PC-9 (cell line): ENCODE results near the gene SLC8A1. TPM values are rescaled to one million over a fixed set of nuclear protein-coding genes. Genes with fewer than 3 reads are reported as not detected.

Experiments
- BruUV-seq: library from RNA; stranded (reverse); fragments of 400-500 nt; replicated peaks from 2 replicates; lab custom pipeline; 2021; lab: Mats Ljungman, UMichigan
- CTCF ChIA-PET: fragments of 300-600 bp; sonication (Branson Sonifier 250); formaldehyde crosslinking; loops from one replicate; lab custom pipeline; 2022; ENCODE audit warnings: antibody characterized with exemption; lab: Charles Lee
- POLR2A ChIA-PET: fragments of 300-600 bp; sonication (Branson Sonifier 250); formaldehyde crosslinking; loops from one replicate; lab custom pipeline; 2022; ENCODE audit warnings: antibody characterized with exemption; ENCODE audit not compliant: unreplicated experiment; lab: Charles Lee
- DNase-seq, 2 experiments: peaks; one replicate each; pipeline versions ENCODE4 v3.0.0 to v3.0.0-alpha.2; 2015 to 2022; ENCODE audit warnings: mixed read lengths in 1 of 2
- H2AFZ ChIP-seq: fragments of 200-600 bp; sonication (generic); 2 replicates; pipeline ENCODE4 v1.8.1; 2017; ENCODE audit warnings: antibody characterized with exemption
- H3F3A ChIP-seq: fragments of 200-600 bp; sonication (generic); 2 replicates; pipeline ENCODE4 v1.8.1; 2017; ENCODE audit warnings: antibody characterized with exemption, mild to moderate bottlenecking, low read depth; ENCODE audit not compliant: insufficient read depth
- H3K27ac ChIP-seq: fragments of 200-600 bp; sonication (generic); 2 replicates; pipeline ENCODE4 v1.6.1; 2016; ENCODE audit warnings: mixed run types
- H3K27me3 ChIP-seq: fragments of 200-600 bp; sonication (generic); 2 replicates; pipeline ENCODE4 v1.6.1; 2016; ENCODE audit warnings: low read depth, mixed run types; ENCODE audit not compliant: insufficient read depth
- H3K36me3 ChIP-seq: fragments of 200-600 bp; sonication (generic); 2 replicates; pipeline ENCODE4 v1.6.1; 2016; ENCODE audit warnings: low read depth, mixed run types
- H3K4me1 ChIP-seq: fragments of 200-600 bp; sonication (generic); replicated peaks from 2 replicates; pipeline ENCODE4 v1.6.1; 2016; ENCODE audit warnings: mixed run types; ENCODE audit not compliant: insufficient read depth
- H3K4me2 ChIP-seq: fragments of 200-600 bp; sonication (generic); 2 replicates; pipeline ENCODE4 v1.6.1; 2017; ENCODE audit warnings: mixed run types
- H3K4me3 ChIP-seq: fragments of 200-600 bp; sonication (generic); 2 replicates; pipeline ENCODE4 v1.6.1; 2016; ENCODE audit warnings: mixed run types
- H3K79me2 ChIP-seq: fragments of 200-600 bp; sonication (generic); 2 replicates; pipeline ENCODE4 v1.6.1; 2017; ENCODE audit warnings: low read depth, mixed run types
- H3K9me2 ChIP-seq: fragments of 200-600 bp; sonication (generic); 2 replicates; pipeline ENCODE4 v1.8.1; 2017; ENCODE audit warnings: mild to moderate bottlenecking; ENCODE audit not compliant: insufficient read depth
- H3K9me3 ChIP-seq: fragments of 200-600 bp; sonication (generic); 2 replicates; pipeline ENCODE4 v1.8.1; 2016; ENCODE audit warnings: low read depth; ENCODE audit not compliant: insufficient read depth
- H4K20me1 ChIP-seq: fragments of 200-600 bp; sonication (generic); 2 replicates; pipeline ENCODE4 v1.8.1; 2017; ENCODE audit not compliant: insufficient read depth
- CTCF ChIP-seq: fragments of 200-600 bp; sonication (generic); conservative IDR thresholded peaks from 2 replicates; pipeline ENCODE4 v1.6.1; 2017; ENCODE audit warnings: mixed run types, antibody characterized with exemption, mild to moderate bottlenecking, moderate library complexity
- EZH2 ChIP-seq: fragments of 200-600 bp; sonication (generic); IDR thresholded peaks from 2 replicates; pipeline ENCODE4 v1.8.0; 2017; ENCODE audit warnings: antibody characterized with exemption, low read depth
- intact Hi-C: fragments of 100-400 bp; cut with micrococcal nuclease; formaldehyde crosslinking; loops from one replicate; pipeline ENCODE4 v1.10.0; 2022; ENCODE audit not compliant: unreplicated experiment
- total RNA-seq: library from RNA; stranded (reverse); gene quantifications from 2 replicates; pipeline ENCODE4 v1.2.3, GENCODE V29; 2021

Gene SLC8A1
- total RNA-seq, 1 experiment from 2014 or later, result 13.5 TPM

- intact Hi-C loops, result no loop called here
- Histone ChIP-seq H3K27me3 (peaks cover 4% of the 10 kb centered on the region; the same call in 1 of the 2 replicates), H4K20me1 (no peaks in the 10 kb centered on the region), H3K4me1 (no peaks in the 10 kb centered on the region), H2AFZ (no peak overlapping the region), H3K9me3 (no peaks in the 10 kb centered on the region), H3K79me2 (no peaks in the 10 kb centered on the region), H3K4me2 (no peak overlapping the region), H3K9me2 (no peaks in the 10 kb centered on the region), H3K4me3 (no peak overlapping the region), H3K36me3 (no peaks in the 10 kb centered on the region), H3K27ac (no peak overlapping the region), H3F3A (no peaks in the 10 kb centered on the region)
- no peak for DNase-seq
- ChIA-PET POLR2A (no interaction called here), CTCF (no interaction called here)
- TF ChIP-seq CTCF (no peak), EZH2 (no peak)
- no TSS peak for BruUV-seq
Measured at GRCh38 chr2:40048506-40048905, 403.4 kb downstream of the SLC8A1 start.

GRCh38 chr2:40047406-40047805 is 404.5 kb downstream of the SLC8A1 start:
- intact Hi-C loops, result no loop called here
- ChIA-PET POLR2A (interaction anchor here (0.6 kb wide), 1 partner anchor 349 kb away, joined by 3 read pairs; no protein-coding TSS in a partner anchor), CTCF (no interaction called here)
- no peaks in the 10 kb centered on the region for H3K9me2 ChIP-seq
- no peaks in the 10 kb centered on the region for H3F3A ChIP-seq
- TF ChIP-seq EZH2, result no peak
- TF ChIP-seq CTCF, result no peak
- H3K79me2 ChIP-seq, result no peaks in the 10 kb centered on the region
- H3K36me3 ChIP-seq, result no peaks in the 10 kb centered on the region
- H3K4me1 ChIP-seq, result no peaks in the 10 kb centered on the region
- no peak overlapping the region for H3K4me2 ChIP-seq
- no TSS peak for BruUV-seq
- peaks cover 4% of the 10 kb centered on the region; the same call in 1 of the 2 replicates for H3K27me3 ChIP-seq
- H3K4me3 ChIP-seq, result no peak overlapping the region
- no peaks in the 10 kb centered on the region for H3K9me3 ChIP-seq
- no peak for DNase-seq
- no peaks in the 10 kb centered on the region for H4K20me1 ChIP-seq
- H3K27ac ChIP-seq, result no peak overlapping the region
- H2AFZ ChIP-seq, result no peak overlapping the region
